T-cell (primary cell): ENCODE measurements around the gene IRAK1. TPM values are rescaled to one million over a fixed set of nuclear protein-coding genes. Genes with fewer than 3 reads are reported as not detected.

Experiments
- ATAC-seq, 4 experiments: fragments of 200-7000 bp in 3 of 4; fragments of 150-1000 bp in 1 of 4; cut with Tn5 transposase; replicated peaks in 1 of 4; 1 replicate in 3 of 4; 2 replicates in 1 of 4; pipeline ENCODE4 v1.10.0; 2021; ENCODE audit warnings: moderate library complexity in 3 of 4, mild to moderate bottlenecking in 2 of 4, moderate number of reproducible peaks in 1 of 4
- CTCF ChIA-PET, 2 donors: fragments of 300-600 bp; sonication (Branson Sonifier 250); formaldehyde crosslinking; loops; one replicate each; lab custom pipeline; 2022; ENCODE audit warnings: antibody characterized with exemption in 2 of 2; lab: Charles Lee
- POLR2A ChIA-PET, 2 donors: fragments of 300-600 bp; sonication (Branson Sonifier 250); formaldehyde crosslinking; loops; one replicate each; lab custom pipeline; 2022; ENCODE audit warnings: antibody characterized with exemption in 2 of 2; lab: Charles Lee
- DNase-seq, 35 experiments: peaks; one replicate each; pipeline versions ENCODE4 v3.0.0 to v3.0.0-alpha.2; 2013 to 2023
- H3K27ac ChIP-seq: one replicate; pipeline ENCODE4 v1.5.1; 2013; ENCODE audit warnings: low read length
- H3K27me3 ChIP-seq, 2 experiments: replicated peaks in 1 of 2; 1 replicate in 1 of 2; 2 replicates in 1 of 2; pipeline versions ENCODE4 v1.6.1 to v1.7.0; 2013; ENCODE audit warnings: low read length in 1 of 2, mixed read lengths in 1 of 2; ENCODE audit not compliant: control insufficient read depth in 2 of 2, insufficient read depth in 2 of 2; ENCODE audit errors: extremely low read depth in 1 of 2
- H3K36me3 ChIP-seq, 2 donors: 1 replicate in 1 of 2; 2 replicates in 1 of 2; pipeline versions ENCODE4 v1.6.1 to v1.7.0; 2013; ENCODE audit warnings: low read length in 1 of 2; ENCODE audit not compliant: control insufficient read depth in 2 of 2, insufficient read depth in 1 of 2; ENCODE audit errors: extremely low read depth in 1 of 2
- H3K4me1 ChIP-seq, 2 experiments: 1 replicate in 1 of 2; 2 replicates in 1 of 2; pipeline versions ENCODE4 v1.6.1 to v1.7.0; 2013; ENCODE audit warnings: low read length in 2 of 2, mixed read lengths in 1 of 2; ENCODE audit not compliant: insufficient read depth in 2 of 2, control insufficient read depth in 1 of 2; ENCODE audit errors: extremely low read depth in 1 of 2
- H3K4me3 ChIP-seq, 2 donors: 1 replicate in 1 of 2; 2 replicates in 1 of 2; pipeline versions ENCODE4 v1.5.1 to v1.7.0; 2013; ENCODE audit warnings: mild to moderate bottlenecking in 2 of 2, low read length in 1 of 2, moderate library complexity in 1 of 2; ENCODE audit not compliant: control insufficient read depth in 1 of 2; ENCODE audit errors: extremely low read depth in 1 of 2
- H3K9me3 ChIP-seq: 2 replicates; pipeline ENCODE4 v1.7.0; 2013
- H3K27ac Mint-ChIP-seq, 2 donors: one replicate each; pipeline ENCODE4 v1.8.0; 2020 to 2021; ENCODE audit warnings: mild to moderate bottlenecking in 2 of 2, mixed read lengths in 2 of 2
- H3K27me3 Mint-ChIP-seq, 2 donors: one replicate each; pipeline ENCODE4 v1.8.0; 2021 to 2022; ENCODE audit warnings: mixed read lengths in 2 of 2
- H3K36me3 Mint-ChIP-seq: one replicate; pipeline ENCODE4 v1.8.0; 2021; ENCODE audit warnings: mixed read lengths
- H3K4me1 Mint-ChIP-seq, 3 donors: one replicate each; pipeline ENCODE4 v1.8.0; 2020 to 2022; ENCODE audit warnings: mixed read lengths in 3 of 3, mild to moderate bottlenecking in 1 of 3
- H3K4me3 Mint-ChIP-seq, 3 donors: one replicate each; pipeline ENCODE4 v1.8.0; 2020 to 2022; ENCODE audit warnings: mild to moderate bottlenecking in 3 of 3, mixed read lengths in 3 of 3, moderate library complexity in 3 of 3
- H3K9me3 Mint-ChIP-seq, 3 donors: one replicate each; pipeline ENCODE4 v1.8.0; 2020 to 2022; ENCODE audit warnings: mixed read lengths in 3 of 3
- WGBS: methylation state at CpG from one replicate; pipeline ENCODE4 v1.1.5; 2013; ENCODE audit warnings: missing lambda C conversion rate; ENCODE audit not compliant: insufficient coverage; 5-methylcytosine and 5-hydroxymethylcytosine counted together
- total RNA-seq, 35 experiments: library from RNA in 6 of 35; stranded (reverse) in 6 of 35; fragments of 120-200 nt in 1 of 35; gene quantifications; one replicate each; pipeline versions ENCODE4 v1.2.1 to v1.2.4 and lab custom pipeline; 2013 to 2026

Gene IRAK1
- 100 to 1,000 TPM in 1 of 5 donors, 10 to 100 TPM in 4; 66.5 to 102 (median 85.0) TPM for total RNA-seq
- 48.2 TPM for total RNA-seq (2013)
- 74.7 to 316 (median 93.8) reads per million in 29 experiments for total RNA-seq (lab: John Stamatoyannopoulos, UW)

GRCh38 chrX:154019633-154020528 is at the start of gene IRAK1:
TSS of gene IRAK1 (minus strand) at chrX:154019902. CDS start at chrX:154019812, 90 bp downstream.
- Mint-ChIP-seq H3K4me1 (peaks cover 5 to 23% (median 22%) of the 10 kb centered on the region in 3 donors), H3K4me3 (peak within 1 kb of the TSS; percentile 80 to 88 (median 87)), H3K9me3 (no peaks in the 10 kb centered on the region), H3K36me3 (peaks cover 3% of the 10 kb centered on the region), H3K27ac (peak within 1 kb of the TSS; percentile 92 to 94), H3K27me3 (peaks cover 0 to 8% of the 10 kb centered on the region in 2 donors)
- peak within 1 kb of the TSS; percentile 74 for H3K27ac ChIP-seq
- H3K27me3 ChIP-seq, result no peaks in the 10 kb centered on the region
- WGBS, result 0% methylated on average over 71 of the region's 99 CpGs
- peaks cover 0 to 46% of the 10 kb centered on the region in 2 experiments for H3K4me1 ChIP-seq
- ChIA-PET CTCF (interaction anchor here (0.5 to 0.8 kb wide), 3 partner anchors 20 to 116 kb away, joined by 3 to 11 read pairs (median 3); no protein-coding TSS in a partner anchor), POLR2A (no interaction called here)
- ATAC-seq (peak; percentile 80 to 83 (median 81)), DNase-seq (peak in 25 of 35 experiments; percentile 13 to 70 (median 26))
- H3K4me3 ChIP-seq, result peak within 1 kb of the TSS; percentile 49 to 55
- no peaks in the 10 kb centered on the region for H3K9me3 ChIP-seq
- H3K36me3 ChIP-seq, result peaks cover 2 to 20% of the 10 kb centered on the region in 2 donors

GRCh38 chrX:154068560-154068959 is 48.9 kb upstream of the IRAK1 start:
- CTCF ChIA-PET, result interaction anchor here in 1 of 2 donors (0.6 kb wide), 1 partner anchor 14 kb away, joined by 3 read pairs; no protein-coding TSS in a partner anchor
- ATAC-seq (no peak), DNase-seq (no peak)
- Mint-ChIP-seq H3K27me3 (peaks cover 0 to 5% of the 10 kb centered on the region in 2 donors), H3K4me1 (peaks cover 58 to 75% (median 60%) of the 10 kb centered on the region in 3 donors), H3K36me3 (no peaks in the 10 kb centered on the region), H3K9me3 (no peaks in the 10 kb centered on the region), H3K27ac (no peak overlapping the region), H3K4me3 (no peak overlapping the region)
- no CpG with 5 or more reads among the region's 3 CpGs for WGBS
- no peaks in the 10 kb centered on the region for H3K27me3 ChIP-seq
- H3K27ac ChIP-seq, result no peak overlapping the region
- POLR2A ChIA-PET, result interaction anchor here in 1 of 2 donors (0.7 kb wide), 1 partner anchor 88 kb away, joined by 12 read pairs; no protein-coding TSS in a partner anchor
- H3K36me3 ChIP-seq, result no peaks in the 10 kb centered on the region
- no peak overlapping the region for H3K4me3 ChIP-seq
- no peaks in the 10 kb centered on the region for H3K9me3 ChIP-seq
- peaks cover 3 to 51% of the 10 kb centered on the region in 2 experiments for H3K4me1 ChIP-seq

DNA sequence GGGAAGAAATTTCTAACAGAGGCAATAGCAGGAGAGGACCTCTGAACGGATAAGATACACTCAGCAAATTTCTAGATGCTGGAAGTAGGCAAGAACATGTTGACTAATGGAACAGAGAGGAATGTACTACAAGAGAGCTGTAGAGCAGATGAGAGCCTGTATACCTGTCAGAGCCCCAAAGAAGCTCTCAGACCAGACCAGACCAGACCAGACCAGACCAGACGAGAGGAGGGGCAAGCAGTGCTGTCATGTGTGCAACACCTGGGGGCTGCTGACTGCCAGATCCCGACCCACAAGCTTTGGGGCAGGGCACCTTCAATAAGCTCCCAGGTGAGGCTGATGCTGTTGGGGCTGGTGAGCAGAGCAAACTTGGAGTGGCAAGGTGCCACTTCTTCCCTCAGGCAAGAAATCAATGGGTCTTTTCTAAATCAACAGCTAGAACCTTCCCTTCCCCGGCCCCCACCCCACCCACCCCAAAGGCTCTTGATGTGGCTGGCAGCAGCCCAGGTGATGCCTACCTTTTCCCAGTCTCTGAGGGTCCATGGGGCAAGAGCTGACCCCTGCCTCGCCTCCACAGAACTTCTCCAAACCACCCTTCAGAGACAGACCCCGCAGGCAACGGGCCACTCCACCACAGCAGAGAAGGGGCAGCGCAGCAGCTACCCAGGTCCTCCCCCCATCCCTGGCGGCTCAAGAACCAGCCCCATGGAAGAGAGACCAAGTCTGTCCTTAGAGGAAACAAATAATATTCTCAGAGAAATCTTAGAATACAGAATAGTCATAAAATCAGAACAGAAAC is 45.1 kb upstream of the IRAK1 start:
- peak overlapping the region in 1 of 3 donors; percentile 15 for H3K4me3 Mint-ChIP-seq

DNA sequence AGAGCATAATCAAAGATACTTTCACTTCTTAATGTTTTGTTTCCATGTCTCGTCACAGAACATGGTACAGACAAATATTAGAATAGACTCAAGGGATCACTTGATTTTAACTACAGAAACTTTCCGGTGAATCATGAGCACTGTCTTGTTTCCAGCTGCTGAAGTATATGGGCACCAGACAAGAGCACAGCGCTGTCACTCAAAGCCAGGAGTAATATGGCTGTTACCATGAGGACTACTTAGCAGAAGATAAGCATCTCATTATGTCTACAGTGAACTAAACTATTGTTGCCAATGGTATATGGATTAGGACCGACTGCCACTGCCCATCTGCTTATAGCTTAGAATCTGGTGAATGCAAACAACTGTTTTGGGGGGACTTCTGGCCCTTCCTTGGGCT is 43.5 kb upstream of the IRAK1 start:
- ATAC-seq, result no peak
- Mint-ChIP-seq H3K4me1 (peaks cover 65 to 85% (median 75%) of the 10 kb centered on the region in 3 donors), H3K9me3 (no peaks in the 10 kb centered on the region), H3K4me3 (no peak overlapping the region), H3K36me3 (peaks cover 12% of the 10 kb centered on the region), H3K27ac (peak overlapping the region; percentile 64 to 72), H3K27me3 (peaks cover 0 to 24% of the 10 kb centered on the region in 2 donors)
- ChIA-PET POLR2A (no interaction called here), CTCF (interaction anchor here in 1 of 2 donors (0.6 kb wide), 1 partner anchor 310 kb away, joined by 7 read pairs; no protein-coding TSS in a partner anchor)
- no peak for DNase-seq
- peaks cover 4 to 71% of the 10 kb centered on the region in 2 experiments for H3K4me1 ChIP-seq
- no peaks in the 10 kb centered on the region for H3K9me3 ChIP-seq
- peak overlapping the region; percentile 34 for H3K27ac ChIP-seq
- no peaks in the 10 kb centered on the region for H3K27me3 ChIP-seq
- H3K36me3 ChIP-seq, result peaks cover 0 to 9% of the 10 kb centered on the region in 2 donors
- WGBS, result 60% methylated on average over 1 of the region's 4 CpGs
- no peak overlapping the region for H3K4me3 ChIP-seq

More for the DNA sequence above, 45.1 kb upstream of the IRAK1 start:
- Histone ChIP-seq H3K27me3 (no peaks in the 10 kb centered on the region), H3K4me3 (no peak overlapping the region), H3K4me1 (peaks cover 2 to 64% of the 10 kb centered on the region in 2 experiments), H3K36me3 (peaks cover 0 to 6% of the 10 kb centered on the region in 2 donors), H3K9me3 (no peaks in the 10 kb centered on the region), H3K27ac (no peak overlapping the region)
- WGBS, result no CpG with 5 or more reads among the region's 9 CpGs
- Mint-ChIP-seq H3K9me3 (no peaks in the 10 kb centered on the region), H3K27ac (peak overlapping the region; percentile 64 to 78), H3K36me3 (no peaks in the 10 kb centered on the region), H3K4me1 (peaks cover 63 to 77% (median 68%) of the 10 kb centered on the region in 3 donors), H3K27me3 (peaks cover 0 to 17% of the 10 kb centered on the region in 2 donors)
- CTCF ChIA-PET, result interaction anchor here in 1 of 2 donors (0.5 kb wide), 1 partner anchor 29 kb away, joined by 3 read pairs; no protein-coding TSS in a partner anchor
- ATAC-seq (no peak), DNase-seq (no peak)
- POLR2A ChIA-PET, result no interaction called here

DNA sequence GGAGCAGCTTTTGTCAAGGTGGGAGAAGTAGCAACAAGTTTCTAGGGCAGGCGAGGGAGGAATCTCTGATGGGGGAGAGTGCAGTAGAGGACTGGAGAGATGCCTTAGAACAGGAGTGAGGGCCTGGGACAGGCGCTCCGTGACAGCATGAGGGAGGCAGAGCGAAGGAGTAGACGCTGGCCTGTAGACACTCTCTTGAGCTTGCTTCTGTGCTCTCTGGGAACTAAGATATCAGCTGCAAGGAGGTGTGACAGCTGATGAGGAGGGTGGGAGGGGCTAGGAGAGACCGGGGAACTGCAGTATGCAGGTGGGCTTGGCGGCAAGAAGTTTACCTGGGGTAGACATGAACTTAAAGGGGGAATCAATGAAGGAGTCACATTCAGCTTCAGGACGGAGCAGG is 42.1 kb upstream of the IRAK1 start:
- Histone ChIP-seq H3K4me1 (peaks cover 4 to 70% of the 10 kb centered on the region in 2 experiments), H3K9me3 (no peaks in the 10 kb centered on the region), H3K4me3 (no peak overlapping the region), H3K27ac (no peak overlapping the region), H3K27me3 (no peaks in the 10 kb centered on the region), H3K36me3 (peaks cover 0 to 15% of the 10 kb centered on the region in 2 donors)
- H3K4me3 Mint-ChIP-seq, result peak overlapping the region in 1 of 3 donors; percentile 15
- DNase-seq (no peak), ATAC-seq (no peak)
- peaks cover 0 to 24% of the 10 kb centered on the region in 2 donors for H3K27me3 Mint-ChIP-seq
- H3K9me3 Mint-ChIP-seq, result no peaks in the 10 kb centered on the region
- ChIA-PET POLR2A (no interaction called here), CTCF (interaction anchor here in 1 of 2 donors (0.5 to 0.6 kb wide), 2 partner anchors 11 to 24 kb away, joined by 3 to 6 read pairs; no protein-coding TSS in a partner anchor)
- WGBS, result 100% methylated on average over 3 of the region's 8 CpGs
- peaks cover 76 to 88% (median 80%) of the 10 kb centered on the region in 3 donors for H3K4me1 Mint-ChIP-seq
- peak overlapping the region; percentile 56 to 78 for H3K27ac Mint-ChIP-seq
- H3K36me3 Mint-ChIP-seq, result peaks cover 16% of the 10 kb centered on the region
